ENCODE results near the gene HMGXB3.
"Not testable (repeated sequence)": the region's sequence is repeated elsewhere in the genome, so short reads cannot be mapped to it uniquely, and the experiment has no call there.

The HMGXB3 gene

DNA sequence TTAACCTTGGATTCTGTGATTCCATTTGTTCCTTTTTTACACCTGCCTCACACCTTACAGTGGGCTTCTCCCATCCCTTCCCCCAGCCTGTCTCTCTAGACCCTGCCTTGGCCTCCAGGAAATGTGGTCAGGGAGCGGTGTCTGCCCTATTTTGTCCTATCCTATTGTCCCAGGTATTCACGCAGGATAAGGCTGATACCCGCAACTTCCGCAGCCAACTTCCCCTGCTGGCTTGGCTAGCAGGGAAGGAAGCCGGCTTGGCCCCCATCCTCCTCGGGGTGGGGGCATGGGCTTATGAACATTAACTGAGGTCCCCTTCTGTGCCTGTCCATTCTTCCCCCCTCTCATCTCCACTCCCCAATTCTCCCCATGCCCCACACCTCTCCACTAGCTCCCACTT lies 82.3 kb downstream of the HMGXB3 start (continued):
- TF ChIP-seq CREB5 (CRISPR knock-in tag; IDR thresholded peaks at IDR 0.05; ENCODE audit: low read depth): no peak

GRCh38 chr5:150084754-150085153 lies 84.2 kb downstream of the HMGXB3 start:
- not testable (repeated sequence) for ATAC-seq

DNA sequence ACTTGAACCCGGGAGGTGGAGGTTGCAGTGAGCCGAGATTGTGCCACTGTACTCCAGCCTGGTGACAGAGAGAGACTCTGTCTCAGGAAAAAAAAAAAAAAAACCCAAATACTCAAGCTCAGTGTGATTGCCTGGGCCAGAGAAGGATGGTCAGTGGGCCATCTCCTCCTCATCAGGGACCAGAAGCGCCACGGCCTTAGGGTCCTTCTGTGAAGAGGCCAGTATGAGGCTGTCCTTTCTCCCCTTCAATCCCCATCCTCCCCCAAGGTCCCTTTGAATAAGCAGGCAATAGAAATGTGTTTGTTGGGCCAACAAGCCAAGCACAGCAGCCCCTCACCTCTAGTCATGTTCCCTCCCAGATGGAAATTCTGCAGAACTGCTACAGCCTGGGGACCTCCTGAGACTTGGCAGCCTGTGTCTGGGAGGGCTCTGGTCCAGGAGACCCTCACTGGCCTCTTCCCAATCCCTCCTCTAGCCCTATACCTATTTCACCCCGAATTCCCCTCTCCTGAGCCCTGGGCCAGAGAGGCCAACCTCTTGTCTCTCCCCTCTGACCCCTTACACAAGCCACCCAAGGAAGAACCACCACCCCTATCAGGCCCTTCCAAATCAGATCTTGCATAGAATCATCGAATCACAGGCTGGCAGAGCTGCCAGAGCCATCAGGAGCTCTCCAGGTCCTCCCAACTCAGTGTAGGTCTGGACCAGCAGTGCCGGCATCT lies 84.8 kb downstream of the HMGXB3 start:
- no peak for TF ChIP-seq POU6F1 (CRISPR knock-in tag; IDR thresholded peaks at IDR 0.05; ENCODE audit: borderline replicate concordance, low read depth)
- no peak for TF ChIP-seq CSDC2 (CRISPR knock-in tag; IDR thresholded peaks at IDR 0.05)
- no peak for TF ChIP-seq ZFP3 (CRISPR knock-in tag; IDR thresholded peaks at IDR 0.05)
- TF ChIP-seq ZC3H10 (CRISPR knock-in tag; IDR thresholded peaks at IDR 0.05): no peak
- TF ChIP-seq ZFP30 (CRISPR knock-in tag; IDR thresholded peaks at IDR 0.05): no peak
- TF ChIP-seq ZNF8 (CRISPR knock-in tag; IDR thresholded peaks at IDR 0.05): no peak
- TF ChIP-seq PATZ1 (CRISPR knock-in tag; IDR thresholded peaks at IDR 0.05; ENCODE audit: borderline replicate concordance): no peak
- TF ChIP-seq GLIS3 (CRISPR knock-in tag; IDR thresholded peaks at IDR 0.05): no peak
- no peak for TF ChIP-seq BACH2 (CRISPR knock-in tag; IDR thresholded peaks at IDR 0.05; ENCODE audit: borderline replicate concordance)
- no peak for TF ChIP-seq ZNF565 (CRISPR knock-in tag; conservative IDR thresholded peaks at IDR 0.05; ENCODE audit: low read depth)
- TF ChIP-seq TOX (CRISPR knock-in tag; IDR thresholded peaks at IDR 0.05; ENCODE audit: borderline replicate concordance): no peak
- no peak for TF ChIP-seq OSR1 (CRISPR knock-in tag; IDR thresholded peaks at IDR 0.05)
- no peak for TF ChIP-seq ZNF70 (CRISPR knock-in tag; IDR thresholded peaks at IDR 0.05)
- TF ChIP-seq TCF4 (CRISPR knock-in tag; IDR thresholded peaks at IDR 0.05; ENCODE audit: borderline replicate concordance): no peak
- no peak for TF ChIP-seq ESRRG (CRISPR knock-in tag; IDR thresholded peaks at IDR 0.05)
- TF ChIP-seq PPARA (CRISPR knock-in tag; IDR thresholded peaks at IDR 0.05; ENCODE audit: borderline replicate concordance): no peak
- ATAC-seq: no peak

- no peak for ATAC-seq
- TF ChIP-seq ZNF565 (CRISPR knock-in tag; conservative IDR thresholded peaks at IDR 0.05; ENCODE audit: low read depth) (no peak), ZC3H10 (CRISPR knock-in tag; IDR thresholded peaks at IDR 0.05) (no peak), CREB5 (CRISPR knock-in tag; IDR thresholded peaks at IDR 0.05; ENCODE audit: low read depth) (no peak), ZFP3 (CRISPR knock-in tag; IDR thresholded peaks at IDR 0.05) (no peak), POU6F1 (CRISPR knock-in tag; IDR thresholded peaks at IDR 0.05; ENCODE audit: borderline replicate concordance, low read depth) (no peak), ZNF70 (CRISPR knock-in tag; IDR thresholded peaks at IDR 0.05) (no peak), GLIS3 (CRISPR knock-in tag; IDR thresholded peaks at IDR 0.05) (no peak), CSRNP3 (CRISPR knock-in tag; IDR thresholded peaks at IDR 0.05) (no peak), TSHZ2 (CRISPR knock-in tag; IDR thresholded peaks at IDR 0.05) (no peak)
These were observed 85.6 kb downstream of the HMGXB3 start, which contains the start of gene CSF1R for GRCh38 chr5:150085950-150086715. TSS of gene CSF1R (minus strand) at chr5:150086554. CDS start at chr5:150086427, 127 bp downstream.
